IMR-90 (cell line): ENCODE measurements around the gene TEX22. TPM values are rescaled to one million over a fixed set of nuclear protein-coding genes. Genes with fewer than 3 reads are reported as not detected.

Experiments used
- ATAC-seq: fragments of 200-7000 bp; cut with Tn5 transposase; 2 replicates; pipeline ENCODE4 v1.9.1; 2020; ENCODE audit warnings: low read depth, mild to moderate bottlenecking, moderate library complexity
- BruUV-seq: library from RNA; stranded (reverse); fragments of 400-500 nt; replicated peaks from 2 replicates; lab custom pipeline; 2021; lab: Mats Ljungman, UMichigan
- CTCF ChIA-PET: fragments of 300-600 bp; formaldehyde crosslinking; extraction: SDS; loops from one replicate; lab custom pipeline; 2021; ENCODE audit warnings: antibody characterized with exemption; lab: Yijun Ruan, JAX
- POLR2A ChIA-PET: fragments of 300-600 bp; sonication (Branson Sonifier 250); formaldehyde crosslinking; loops from one replicate; lab custom pipeline; 2022; ENCODE audit warnings: antibody characterized with exemption; ENCODE audit not compliant: unreplicated experiment; lab: Charles Lee
- DNase-seq: peaks from one replicate; pipeline ENCODE4 v3.0.0; 2013
- H2AFZ ChIP-seq: replicated peaks from 2 replicates; pipeline ENCODE3; 2013; ENCODE audit warnings: low read length, mild to moderate bottlenecking; ENCODE audit not compliant: poor library complexity
- H2AK5ac ChIP-seq: 2 replicates; pipeline ENCODE4 v1.6.1; 2013; ENCODE audit warnings: low read depth, low read length, inconsistent platforms
- H2AK9ac ChIP-seq: replicated peaks from 2 replicates; pipeline ENCODE3; 2013; ENCODE audit warnings: mild to moderate bottlenecking, low read depth, low read length, moderate library complexity; ENCODE audit not compliant: poor library complexity
- H2BK120ac ChIP-seq: 2 replicates; pipeline ENCODE4 v1.6.1; 2013; ENCODE audit warnings: low read depth, low read length, inconsistent platforms
- H2BK15ac ChIP-seq: 3 replicates; pipeline ENCODE4 v1.6.1; 2013; ENCODE audit warnings: low read depth, low read length, inconsistent platforms
- H2BK20ac ChIP-seq: 2 replicates; pipeline ENCODE4 v1.6.1; 2013; ENCODE audit warnings: low read depth, mild to moderate bottlenecking, inconsistent platforms, low read length, moderate library complexity
- H2BK5ac ChIP-seq: 2 replicates; pipeline ENCODE4 v1.6.1; 2013; ENCODE audit warnings: mild to moderate bottlenecking, low read depth, low read length, inconsistent platforms; ENCODE audit not compliant: poor library complexity, severe bottlenecking
- H3K14ac ChIP-seq: replicated peaks from 2 replicates; pipeline ENCODE4 v1.6.1; 2013; ENCODE audit warnings: low read depth, low read length, inconsistent platforms
- H3K18ac ChIP-seq: 2 replicates; pipeline ENCODE4 v1.6.1; 2013; ENCODE audit warnings: low read depth, low read length, control low read depth
- H3K23ac ChIP-seq: 2 replicates; pipeline ENCODE4 v1.6.1; 2013; ENCODE audit warnings: low read depth, low read length, inconsistent platforms
- H3K27ac ChIP-seq: 2 replicates; pipeline ENCODE4 v1.5.1; 2013; ENCODE audit warnings: mild to moderate bottlenecking, control low read depth, low read length; ENCODE audit not compliant: insufficient read depth
- H3K27me3 ChIP-seq: 2 replicates; pipeline ENCODE4 v1.6.1; 2013; ENCODE audit warnings: low read length; ENCODE audit not compliant: control insufficient read depth, insufficient read depth
- H3K36me3 ChIP-seq: 2 replicates; pipeline ENCODE4 v1.6.1; 2013; ENCODE audit warnings: low read length, mixed read lengths; ENCODE audit not compliant: control insufficient read depth, insufficient read depth
- H3K4ac ChIP-seq: 2 replicates; pipeline ENCODE4 v1.6.1; 2013; ENCODE audit warnings: low read depth, low read length, inconsistent platforms
- H3K4me1 ChIP-seq: 2 replicates; pipeline ENCODE4 v1.6.1; 2013; ENCODE audit warnings: low read length, mixed read lengths; ENCODE audit not compliant: control insufficient read depth, insufficient read depth
- H3K4me2 ChIP-seq: 2 replicates; pipeline ENCODE4 v1.6.1; 2013; ENCODE audit warnings: low read depth, mild to moderate bottlenecking, control low read depth, low read length, moderate library complexity
- H3K4me3 ChIP-seq: 2 replicates; pipeline ENCODE4 v1.5.1; 2013; ENCODE audit warnings: low read depth, mild to moderate bottlenecking, control low read depth, low read length, moderate library complexity; ENCODE audit not compliant: insufficient read depth
- H3K56ac ChIP-seq: 2 replicates; pipeline ENCODE4 v1.6.1; 2013; ENCODE audit warnings: low read length, inconsistent platforms; ENCODE audit not compliant: insufficient read depth; ENCODE audit errors: extremely low read depth
- H3K79me1 ChIP-seq, 2 experiments: 2 replicates each; pipeline ENCODE4 v1.6.1; 2013; ENCODE audit warnings: low read length in 2 of 2, inconsistent platforms in 1 of 2, low read depth in 1 of 2
- H3K9ac ChIP-seq: 2 replicates; pipeline ENCODE4 v1.6.1; 2013; ENCODE audit warnings: low read depth, low read length, control low read depth
- H3K9me1 ChIP-seq: 2 replicates; pipeline ENCODE4 v1.6.1; 2013; ENCODE audit warnings: low read length, inconsistent platforms; ENCODE audit not compliant: insufficient read depth
- H3K9me3 ChIP-seq: 2 replicates; pipeline ENCODE4 v1.6.1; 2013; ENCODE audit warnings: low read length; ENCODE audit not compliant: control insufficient read depth, insufficient read depth
- H4K20me1 ChIP-seq: 2 replicates; pipeline ENCODE4 v1.6.1; 2013; ENCODE audit warnings: low read length, inconsistent platforms; ENCODE audit not compliant: insufficient read depth
- H4K5ac ChIP-seq: 2 replicates; pipeline ENCODE4 v1.6.1; 2013; ENCODE audit warnings: mild to moderate bottlenecking, low read depth, low read length, control low read depth
- H4K8ac ChIP-seq, 2 experiments: 2 replicates each; pipeline ENCODE4 v1.6.1; 2013; ENCODE audit warnings: low read depth in 2 of 2, low read length in 2 of 2, control low read depth in 1 of 2, inconsistent platforms in 1 of 2
- H4K91ac ChIP-seq: 2 replicates; pipeline ENCODE4 v1.6.1; 2013; ENCODE audit warnings: low read depth, low read length, inconsistent platforms; ENCODE audit not compliant: insufficient read depth
- CEBPB ChIP-seq: IDR thresholded peaks from 2 replicates; pipeline ENCODE4 v1.6.1; 2012; ENCODE audit warnings: low read depth, low read length, improper control_type of control experiment
- CTCF ChIP-seq: conservative IDR thresholded peaks from 2 replicates; pipeline ENCODE4 v1.5.1; 2012; ENCODE audit warnings: mild to moderate bottlenecking, low read depth, low read length, improper control_type of control experiment
- ELK1 ChIP-seq: fragments of 150-350 bp; IDR thresholded peaks from 2 replicates; pipeline ENCODE4 v1.6.1; 2016; ENCODE audit warnings: low read depth, mild to moderate bottlenecking, low read length, moderate library complexity, borderline replicate concordance
- FOS ChIP-seq: fragments of 150-350 bp; IDR thresholded peaks from 2 replicates; pipeline ENCODE4 v1.6.1; 2016; ENCODE audit warnings: low read depth, low read length
- MAFK ChIP-seq: IDR thresholded peaks from 2 replicates; pipeline ENCODE4 v1.6.1; 2012; ENCODE audit warnings: low read depth, low read length, improper control_type of control experiment
- MAZ ChIP-seq: IDR thresholded peaks from 2 replicates; pipeline ENCODE4 v1.6.1; 2012; ENCODE audit warnings: low read depth, mild to moderate bottlenecking, low read length, improper control_type of control experiment, moderate library complexity, borderline replicate concordance
- MXI1 ChIP-seq: IDR thresholded peaks from 2 replicates; pipeline ENCODE4 v1.6.1; 2012; ENCODE audit warnings: low read depth, mild to moderate bottlenecking, low read length, moderate library complexity, borderline replicate concordance
- NFE2L2 ChIP-seq: fragments of 150-350 bp; IDR thresholded peaks from 2 replicates; pipeline ENCODE4 v1.6.1; 2016; ENCODE audit warnings: low read depth, mild to moderate bottlenecking, low read length
- SMC3 ChIP-seq: fragments of 150-350 bp; IDR thresholded peaks from 2 replicates; pipeline ENCODE4 v1.6.1; 2016; ENCODE audit warnings: low read depth, mild to moderate bottlenecking, antibody characterized with exemption, low read length, moderate library complexity
- USF2 ChIP-seq: fragments of 150-350 bp; IDR thresholded peaks from 2 replicates; pipeline ENCODE4 v1.6.1; 2017; ENCODE audit warnings: mild to moderate bottlenecking, antibody characterized with exemption, low read length, low read depth
- WGBS, 2 experiments: methylation state at CpG; one replicate each; pipeline versions ENCODE4 v1.1.5 to v1.1.7; 2013; ENCODE audit warnings: missing lambda C conversion rate in 2 of 2; ENCODE audit not compliant: insufficient read length in 1 of 2; ENCODE audit errors: extremely low coverage in 2 of 2; 5-methylcytosine and 5-hydroxymethylcytosine counted together
- dilution Hi-C: fragments of 300-500 bp; cut with HindIII; formaldehyde crosslinking; loops from one replicate; pipeline ENCODE4 v1.14.3; 2018; ENCODE audit warnings: low sequenced_read_pairs; ENCODE audit not compliant: unreplicated experiment
- in situ Hi-C: fragments of 300-500 bp; cut with MboI; formaldehyde crosslinking; loops from 3 replicates; pipeline ENCODE4 v1.14.3; 2019; ENCODE audit warnings: low sequenced_read_pairs, inconsistent platforms, mixed read lengths
- intact Hi-C: fragments of 100-400 bp; cut with micrococcal nuclease; formaldehyde crosslinking; loops from 2 replicates; pipeline ENCODE4 v1.10.0; 2022
- polyA plus RNA-seq, 3 experiments: library from polyadenylated mRNA; depleted of rRNA; stranded (reverse); fragments of >200 nt; gene quantifications; 2 replicates each; pipeline ENCODE4 v1.2.3, GENCODE V29; 2012; ENCODE audit warnings: low replicate concordance in 1 of 3
- total RNA-seq: library from RNA; depleted of rRNA; stranded (reverse); fragments of >200 nt; gene quantifications from 2 replicates; pipeline ENCODE4 v1.2.3, GENCODE V29; 2012

TEX22 gene
- total and polyA plus RNA-seq, 2 of the 4 experiments (the other 2 are of a cell fraction), result 0.10 to 0.18 TPM

- no peak overlapping the region for H3K18ac ChIP-seq
- CTCF ChIA-PET, result no interaction called here
- ATAC-seq, result no peak
- DNase-seq, result no peak
- no peak overlapping the region for H3K23ac ChIP-seq
- dilution Hi-C loops, result no loop called here
- intact Hi-C loops, result no loop called here
- H3K4me2 ChIP-seq, result no peak overlapping the region
- no peaks in the 10 kb centered on the region for H3K9me3 ChIP-seq
- no TSS peak for BruUV-seq
- H2BK120ac ChIP-seq, result no peak overlapping the region
- 94% methylated on average over 7 of the region's 29 CpGs; no CpG with 5 or more reads in 1 of the 2 experiments for WGBS, 2 experiments
- no peaks in the 10 kb centered on the region for H3K79me1 ChIP-seq
- H2AFZ ChIP-seq, result no peak overlapping the region
- H2BK5ac ChIP-seq, result no peak overlapping the region
- H3K4ac ChIP-seq, result no peak overlapping the region
- in situ Hi-C loops, result no loop called here
- H2BK20ac ChIP-seq, result no peak overlapping the region
- no peak for TF ChIP-seq CTCF
- TF ChIP-seq MAFK, result no peak
- no peak for TF ChIP-seq NFE2L2
- TF ChIP-seq MAZ, result no peak
- no peak for TF ChIP-seq FOS
- no peak for TF ChIP-seq ELK1
- TF ChIP-seq USF2, result no peak
- TF ChIP-seq CEBPB, result no peak
- TF ChIP-seq SMC3, result no peak
- TF ChIP-seq MXI1, result no peak
- H3K36me3 ChIP-seq, result peaks cover 31% of the 10 kb centered on the region; the same call in 1 of the 2 replicates
- H4K91ac ChIP-seq, result no peak overlapping the region
- H4K20me1 ChIP-seq, result no peaks in the 10 kb centered on the region
- no peak overlapping the region for H4K5ac ChIP-seq
- no peak overlapping the region for H2AK9ac ChIP-seq
- POLR2A ChIA-PET, result no interaction called here
- no peak overlapping the region for H3K27ac ChIP-seq
- no peaks in the 10 kb centered on the region for H3K27me3 ChIP-seq
- no peak overlapping the region for H3K4me3 ChIP-seq
- H3K9me1 ChIP-seq, result no peaks in the 10 kb centered on the region
- H3K4me1 ChIP-seq, result no peaks in the 10 kb centered on the region
- H2BK15ac ChIP-seq, result no peak overlapping the region
- no peak overlapping the region for H4K8ac ChIP-seq
- no peak overlapping the region for H2AK5ac ChIP-seq
- no peak overlapping the region for H3K9ac ChIP-seq
- no peak overlapping the region for H3K14ac ChIP-seq
- H3K56ac ChIP-seq, result no peak overlapping the region
These were observed 13.6 kb upstream of the TEX22 start for GRCh38 chr14:105384605-105385321.
